ENCODE measurements around the gene SMARCA1.

GRCh38 chrX:129565046-129565650 is 41.9 kb upstream of the SMARCA1 start:
- TF ChIP-seq, protein P1, sequence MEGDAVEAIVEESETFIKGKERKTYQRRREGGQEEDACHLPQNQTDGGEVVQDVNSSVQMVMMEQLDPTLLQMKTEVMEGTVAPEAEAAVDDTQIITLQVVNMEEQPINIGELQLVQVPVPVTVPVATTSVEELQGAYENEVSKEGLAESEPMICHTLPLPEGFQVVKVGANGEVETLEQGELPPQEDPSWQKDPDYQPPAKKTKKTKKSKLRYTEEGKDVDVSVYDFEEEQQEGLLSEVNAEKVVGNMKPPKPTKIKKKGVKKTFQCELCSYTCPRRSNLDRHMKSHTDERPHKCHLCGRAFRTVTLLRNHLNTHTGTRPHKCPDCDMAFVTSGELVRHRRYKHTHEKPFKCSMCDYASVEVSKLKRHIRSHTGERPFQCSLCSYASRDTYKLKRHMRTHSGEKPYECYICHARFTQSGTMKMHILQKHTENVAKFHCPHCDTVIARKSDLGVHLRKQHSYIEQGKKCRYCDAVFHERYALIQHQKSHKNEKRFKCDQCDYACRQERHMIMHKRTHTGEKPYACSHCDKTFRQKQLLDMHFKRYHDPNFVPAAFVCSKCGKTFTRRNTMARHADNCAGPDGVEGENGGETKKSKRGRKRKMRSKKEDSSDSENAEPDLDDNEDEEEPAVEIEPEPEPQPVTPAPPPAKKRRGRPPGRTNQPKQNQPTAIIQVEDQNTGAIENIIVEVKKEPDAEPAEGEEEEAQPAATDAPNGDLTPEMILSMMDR (conservative IDR thresholded peaks at IDR 0.05; ENCODE audit: low read depth, low read length), result no peak
- TF ChIP-seq EZH2 (IDR thresholded peaks at IDR 0.05; ENCODE audit: borderline replicate concordance, low read depth, low read length, poor library complexity, severe bottlenecking), result no peak

Measured in A673 (cell line).